MG63 (cell line): ENCODE measurements around the gene ZNF701. TPM values are rescaled to one million over a fixed set of nuclear protein-coding genes. Genes with fewer than 3 reads are reported as not detected.
"Not testable (repeated sequence)": the region's sequence is repeated elsewhere in the genome, so short reads cannot be mapped to it uniquely, and the experiment has no call there.

Experiments
- DNase-seq: peaks from one replicate; pipeline ENCODE4 v3.0.0-alpha.2; 2020
- H3K27me3 ChIP-seq: fragments of 250-450 bp; sonication (Bioruptor Pico); 2 replicates; pipeline ENCODE4 v1.5.1; 2020; ENCODE audit warnings: mild to moderate bottlenecking, moderate library complexity
- H3K36me3 ChIP-seq: fragments of 250-450 bp; sonication (Bioruptor Pico); 2 replicates; pipeline ENCODE4 v1.5.1; 2020; ENCODE audit warnings: mild to moderate bottlenecking, moderate library complexity
- H3K4me3 ChIP-seq: fragments of 250-450 bp; sonication (Bioruptor Pico); 2 replicates; pipeline ENCODE4 v1.5.1; 2020; ENCODE audit warnings: mild to moderate bottlenecking, moderate library complexity
- H3K9me3 ChIP-seq: fragments of 250-450 bp; sonication (Bioruptor Pico); 2 replicates; pipeline ENCODE4 v1.5.1; 2020; ENCODE audit warnings: mild to moderate bottlenecking, moderate library complexity
- total RNA-seq: library from RNA; depleted of rRNA; stranded (reverse); fragments of >200 nt; shearing (Covaris generic); gene quantifications from 2 replicates; pipeline ENCODE4 v1.2.3, GENCODE V29; 2014; ENCODE audit warnings: low replicate concordance

ZNF701 gene
- total RNA-seq, 1 experiment from 2014 or later, result 6.4 TPM

GRCh38 chr19:52554216-52554971, 15.7 kb upstream of the ZNF701 start:
- Histone ChIP-seq H3K36me3 (peaks cover 65% of the 10 kb centered on the region), H3K27me3 (no peaks in the 10 kb centered on the region), H3K4me3 (no peak overlapping the region), H3K9me3 (peaks cover 45% of the 10 kb centered on the region)
- no peak for DNase-seq

- Histone ChIP-seq H3K36me3 (peaks cover 57% of the 10 kb centered on the region), H3K9me3 (peaks cover 47% of the 10 kb centered on the region), H3K4me3 (no peak overlapping the region), H3K27me3 (no peaks in the 10 kb centered on the region)
- no peak for DNase-seq
Observed at GRCh38 chr19:52557231-52557995, 12.7 kb upstream of the ZNF701 start.

GRCh38 chr19:52558732-52559445, 11.2 kb upstream of the ZNF701 start:
- peaks cover 39% of the 10 kb centered on the region for H3K9me3 ChIP-seq
- not testable (repeated sequence) for DNase-seq, H3K4me3 ChIP-seq, H3K27me3 ChIP-seq
- H3K36me3 ChIP-seq, result peaks cover 51% of the 10 kb centered on the region

GRCh38 chr19:52561611-52562010, 8.5 kb upstream of the ZNF701 start:
- not testable (repeated sequence) for H3K27me3 ChIP-seq, H3K4me3 ChIP-seq, DNase-seq
- H3K9me3 ChIP-seq, result peaks cover 22% of the 10 kb centered on the region
- H3K36me3 ChIP-seq, result peaks cover 30% of the 10 kb centered on the region

- peaks cover 13% of the 10 kb centered on the region for H3K9me3 ChIP-seq
Observed at GRCh38 chr19:52566121-52566520, 4.0 kb upstream of the ZNF701 start.

GRCh38 chr19:52566588-52566987, 3.5 kb upstream of the ZNF701 start:
- peaks cover 16% of the 10 kb centered on the region for H3K36me3 ChIP-seq
- peaks cover 13% of the 10 kb centered on the region for H3K9me3 ChIP-seq
- no peak for DNase-seq
- no peak overlapping the region for H3K4me3 ChIP-seq
- no peaks in the 10 kb centered on the region for H3K27me3 ChIP-seq

More at GRCh38 chr19:52566121-52566520, 4.0 kb upstream of the ZNF701 start:
- Histone ChIP-seq H3K36me3 (peaks cover 16% of the 10 kb centered on the region), H3K4me3 (no peak overlapping the region), H3K27me3 (no peaks in the 10 kb centered on the region)
- DNase-seq, result no peak

GRCh38 chr19:52567921-52568320, 2.2 kb upstream of the ZNF701 start:
- Histone ChIP-seq H3K36me3 (peaks cover 15% of the 10 kb centered on the region), H3K9me3 (peaks cover 13% of the 10 kb centered on the region), H3K27me3 (no peaks in the 10 kb centered on the region), H3K4me3 (no peak overlapping the region)
- no peak for DNase-seq

- peak overlapping the region; percentile 76 for H3K4me3 ChIP-seq
- H3K36me3 ChIP-seq, H3K27me3 ChIP-seq, H3K9me3 ChIP-seq: not testable (repeated sequence)
- peak; percentile 13 for DNase-seq
Observed at GRCh38 chr19:52569638-52569999, 468 bp upstream of the ZNF701 start.

- DNase-seq, result no peak
- Histone ChIP-seq H3K27me3 (no peaks in the 10 kb centered on the region), H3K4me3 (no peak overlapping the region), H3K36me3 (peaks cover 46% of the 10 kb centered on the region), H3K9me3 (no peaks in the 10 kb centered on the region; the same call in 1 of the 2 replicates)
Observed at GRCh38 chr19:52584736-52585440, 14.8 kb downstream of the ZNF701 start.

- no peaks in the 10 kb centered on the region for H3K27me3 ChIP-seq
- H3K4me3 ChIP-seq, result no peak overlapping the region
- H3K9me3 ChIP-seq, result no peaks in the 10 kb centered on the region; the same call in 1 of the 2 replicates
- no peak for DNase-seq
- H3K36me3 ChIP-seq, result peaks cover 39% of the 10 kb centered on the region
Observed at GRCh38 chr19:52585604-52586003, 15.5 kb downstream of the ZNF701 start.

- Histone ChIP-seq H3K9me3 (peaks cover 2% of the 10 kb centered on the region; the same call in 1 of the 2 replicates), H3K4me3 (no peak overlapping the region), H3K27me3 (no peaks in the 10 kb centered on the region), H3K36me3 (peaks cover 7% of the 10 kb centered on the region)
- no peak for DNase-seq
Observed at GRCh38 chr19:52590728-52591127, 20.6 kb downstream of the ZNF701 start.

GRCh38 chr19:52592301-52592700, 22.2 kb downstream of the ZNF701 start:
- Histone ChIP-seq H3K27me3 (no peaks in the 10 kb centered on the region), H3K36me3 (peaks cover 11% of the 10 kb centered on the region), H3K4me3 (no peak overlapping the region), H3K9me3 (peaks cover 5% of the 10 kb centered on the region)
- no peak for DNase-seq

GRCh38 chr19:52593441-52593840, 23.4 kb downstream of the ZNF701 start:
- DNase-seq, H3K27me3 ChIP-seq, H3K9me3 ChIP-seq, H3K4me3 ChIP-seq: not testable (repeated sequence)
- H3K36me3 ChIP-seq, result peaks cover 11% of the 10 kb centered on the region

GRCh38 chr19:52599241-52599640, 29.2 kb downstream of the ZNF701 start:
- Histone ChIP-seq H3K27me3 (no peaks in the 10 kb centered on the region), H3K9me3 (peaks cover 5% of the 10 kb centered on the region), H3K36me3 (peaks cover 6% of the 10 kb centered on the region; the same call in 1 of the 2 replicates), H3K4me3 (no peak overlapping the region)
- DNase-seq, result no peak

- no peak for DNase-seq
- H3K36me3 ChIP-seq, result peaks cover 4% of the 10 kb centered on the region; the same call in 1 of the 2 replicates
- no peaks in the 10 kb centered on the region for H3K27me3 ChIP-seq
- H3K9me3 ChIP-seq, result peaks cover 3% of the 10 kb centered on the region; the same call in 1 of the 2 replicates
- H3K4me3 ChIP-seq, result peak overlapping the region; percentile 67
Observed at GRCh38 chr19:52600639-52601024, 30.5 kb downstream of the ZNF701 start.
